ENCODE results near the gene GALNTL6. TPM values are rescaled to one million over a fixed set of nuclear protein-coding genes. Genes with fewer than 3 reads are reported as not detected.

The GALNTL6 gene
- total and polyA plus RNA-seq, 2 experiments from 2014 or later, result not detected

- H3K27ac ChIP-seq, result no peak overlapping the region
- no peak overlapping the region for H3K4me3 ChIP-seq
- H3K4me1 ChIP-seq (ENCODE audit: low read depth), result no peaks in the 10 kb centered on the region
- H3K27me3 ChIP-seq, result no peaks in the 10 kb centered on the region
- no peaks in the 10 kb centered on the region for H3K9me3 ChIP-seq (ENCODE audit: low read depth)
- no peak for DNase-seq (ENCODE audit: low read depth in 1 of 2, low spot score in 1 of 2)
- no peak for TF ChIP-seq CTCF (IDR thresholded peaks at IDR 0.05; ENCODE audit: low read depth, low read length)
- H3K36me3 ChIP-seq, result no peaks in the 10 kb centered on the region
Observed at GRCh38 chr4:172995704-172996103, 1182.5 kb downstream of the GALNTL6 start.

- Histone ChIP-seq H3K36me3 (no peaks in the 10 kb centered on the region), H3K27me3 (no peaks in the 10 kb centered on the region), H3K4me3 (no peak overlapping the region), H3K27ac (no peak overlapping the region), H3K9me3 (ENCODE audit: low read depth) (no peaks in the 10 kb centered on the region), H3K4me1 (ENCODE audit: low read depth) (no peaks in the 10 kb centered on the region)
- TF ChIP-seq CTCF (IDR thresholded peaks at IDR 0.05; ENCODE audit: low read depth, low read length), result no peak
- DNase-seq (ENCODE audit: low read depth in 1 of 2, low spot score in 1 of 2), result peak in 1 of 2 donors; percentile 54
Observed at GRCh38 chr4:172996571-172997216, 1183.5 kb downstream of the GALNTL6 start.

DNA sequence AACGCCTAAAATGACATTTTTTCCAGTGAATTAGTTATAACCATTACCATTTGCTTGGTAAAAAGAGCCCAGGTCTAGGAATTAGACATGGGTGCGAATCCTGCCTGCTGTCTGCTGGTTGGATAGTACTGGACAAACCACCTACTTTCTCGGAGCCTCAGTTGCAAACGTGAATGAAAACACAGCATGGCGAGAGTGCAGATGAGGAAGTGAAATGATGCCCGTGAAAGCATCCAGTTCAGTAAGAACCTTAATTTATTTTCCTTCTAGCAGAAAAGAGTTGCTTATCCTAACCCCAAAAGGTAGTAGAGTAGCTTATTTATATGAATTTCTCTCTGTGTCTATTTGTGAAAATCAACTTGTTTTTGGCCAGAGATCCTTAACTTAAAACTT lies 1184.0 kb downstream of the GALNTL6 start:
- Histone ChIP-seq H3K4me1 (ENCODE audit: low read depth) (no peaks in the 10 kb centered on the region), H3K4me3 (no peak overlapping the region), H3K36me3 (no peaks in the 10 kb centered on the region), H3K27ac (no peak overlapping the region), H3K27me3 (no peaks in the 10 kb centered on the region), H3K9me3 (ENCODE audit: low read depth) (no peaks in the 10 kb centered on the region)
- DNase-seq (ENCODE audit: low read depth in 1 of 2, low spot score in 1 of 2), result no peak
- TF ChIP-seq CTCF (IDR thresholded peaks at IDR 0.05; ENCODE audit: low read depth, low read length), result no peak

DNA sequence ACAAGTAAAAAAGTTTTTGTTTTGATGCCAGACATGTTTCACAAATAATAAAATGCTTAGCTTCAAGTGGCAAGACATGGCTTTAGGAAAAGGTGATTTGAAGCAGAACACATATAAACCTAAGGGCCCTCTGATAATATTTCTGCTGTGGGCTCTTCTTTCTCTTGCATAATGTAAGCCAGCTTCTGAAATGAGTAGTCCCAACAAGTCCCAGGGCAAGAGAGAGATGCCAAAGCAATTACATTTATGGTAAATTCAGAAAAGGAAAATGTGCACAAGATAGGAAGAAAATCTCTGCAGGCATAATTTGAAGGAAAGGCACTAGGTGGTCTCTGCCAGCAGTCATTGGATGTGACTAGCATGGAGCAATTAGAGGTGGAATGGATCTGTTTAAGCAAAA lies 1184.7 kb downstream of the GALNTL6 start:
- DNase-seq (ENCODE audit: low read depth in 1 of 2, low spot score in 1 of 2), result no peak
- Histone ChIP-seq H3K36me3 (no peaks in the 10 kb centered on the region), H3K4me3 (no peak overlapping the region), H3K4me1 (ENCODE audit: low read depth) (no peaks in the 10 kb centered on the region), H3K27ac (no peak overlapping the region), H3K27me3 (no peaks in the 10 kb centered on the region), H3K9me3 (ENCODE audit: low read depth) (no peaks in the 10 kb centered on the region)
- TF ChIP-seq CTCF (IDR thresholded peaks at IDR 0.05; ENCODE audit: low read depth, low read length), result no peak

- Histone ChIP-seq H3K4me3 (no peak overlapping the region), H3K27ac (no peak overlapping the region), H3K4me1 (ENCODE audit: low read depth) (no peaks in the 10 kb centered on the region), H3K36me3 (no peaks in the 10 kb centered on the region), H3K27me3 (no peaks in the 10 kb centered on the region), H3K9me3 (ENCODE audit: low read depth) (no peaks in the 10 kb centered on the region)
- DNase-seq (ENCODE audit: low read depth in 1 of 2, low spot score in 1 of 2), result peak in 1 of 2 donors; percentile 66
- TF ChIP-seq CTCF (IDR thresholded peaks at IDR 0.05; ENCODE audit: low read depth, low read length), result no peak
Observed at GRCh38 chr4:172998527-172999469, 1185.6 kb downstream of the GALNTL6 start.

All from cardiac muscle cell (in vitro differentiated cells and primary cell).